SU-DHL-6 (cell line): Measurements from ENCODE around the gene NUDCD2.
A peak's percentile ranks its signal among the peaks of the same experiment; 100 is the strongest.

ENCODE experiments used
- H2AFZ ChIP-seq: fragments of 200-600 bp; sonication (generic); 2 replicates; pipeline ENCODE4 v1.6.1; 2014; ENCODE audit warnings: low read depth, mild to moderate bottlenecking, moderate library complexity, mixed read lengths, antibody characterized with exemption, low read length; ENCODE audit not compliant: severe bottlenecking
- H3F3A ChIP-seq: fragments of 200-600 bp; shearing (Covaris generic); 2 replicates; pipeline ENCODE4 v1.6.0; 2016; ENCODE audit warnings: antibody characterized with exemption, mild to moderate bottlenecking; ENCODE audit not compliant: insufficient read depth
- H3K27ac ChIP-seq: fragments of 200-600 bp; sonication (generic); 2 replicates; pipeline ENCODE4 v1.5.1; 2016; ENCODE audit warnings: low read depth, mild to moderate bottlenecking, low read length, moderate library complexity, mixed read lengths
- H3K27me3 ChIP-seq: fragments of 200-600 bp; sonication (generic), shearing (Covaris generic); 2 replicates; pipeline ENCODE4 v1.6.0; 2014; ENCODE audit warnings: mild to moderate bottlenecking, low read length
- H3K36me3 ChIP-seq: fragments of 200-600 bp; sonication (generic); 2 replicates; pipeline ENCODE4 v1.6.1; 2014; ENCODE audit warnings: mild to moderate bottlenecking, low read length, mixed read lengths
- H3K4me2 ChIP-seq: fragments of 300-600, 200-600 bp; shearing (Covaris generic), sonication (generic); 2 replicates; pipeline ENCODE4 v1.6.0; 2014; ENCODE audit warnings: low read length, low read depth, mild to moderate bottlenecking; ENCODE audit not compliant: poor library complexity, severe bottlenecking
- H3K4me3 ChIP-seq: fragments of 200-600 bp; sonication (generic); 2 replicates; pipeline ENCODE4 v1.5.1; 2014; ENCODE audit warnings: antibody characterized with exemption, low read length, mild to moderate bottlenecking, mixed read lengths; ENCODE audit not compliant: insufficient read depth, poor library complexity, severe bottlenecking
- H3K79me2 ChIP-seq: fragments of 200-600 bp; sonication (generic); 2 replicates; pipeline ENCODE4 v1.6.1; 2014; ENCODE audit warnings: mild to moderate bottlenecking, low read length, moderate library complexity; ENCODE audit not compliant: insufficient read depth
- H3K9ac ChIP-seq: fragments of 200-600 bp; sonication (generic); 2 replicates; pipeline ENCODE4 v1.7.0; 2014; ENCODE audit warnings: mild to moderate bottlenecking, low read length
- H3K9me2 ChIP-seq: fragments of 200-600 bp; sonication (generic); replicated peaks from 2 replicates; pipeline ENCODE4 v1.6.1; 2014; ENCODE audit warnings: low read length; ENCODE audit not compliant: insufficient read depth
- H3K9me3 ChIP-seq: fragments of 200-600 bp; sonication (generic); 2 replicates; pipeline ENCODE4 v1.6.1; 2014; ENCODE audit warnings: low read length, mixed read lengths; ENCODE audit not compliant: insufficient read depth
- H4K20me1 ChIP-seq: fragments of 200-600 bp; sonication (generic); 2 replicates; pipeline ENCODE4 v1.6.1; 2014; ENCODE audit warnings: low read depth, mild to moderate bottlenecking, antibody characterized with exemption, low read length, moderate library complexity, mixed read lengths
- CTCF ChIP-seq: fragments of 200-600 bp; sonication (generic); IDR thresholded peaks from one replicate; pipeline ENCODE4 v1.5.1; 2017; ENCODE audit warnings: antibody characterized with exemption, mild to moderate bottlenecking, low read length, moderate library complexity; ENCODE audit not compliant: insufficient read depth, poor library complexity, severe bottlenecking
- EZH2phosphoT487 ChIP-seq: fragments of 200-600 bp; sonication (generic), shearing (Covaris generic); conservative IDR thresholded peaks from 2 replicates; pipeline ENCODE4 v1.6.1; 2018; ENCODE audit warnings: mild to moderate bottlenecking, antibody characterized with exemption, low read length, moderate library complexity, mixed read lengths

Gene NUDCD2

GRCh38 chr5:163459462-163459818 is 462 bp downstream of the NUDCD2 start:
- Histone ChIP-seq H3F3A (peaks cover 34% of the 10 kb centered on the region), H3K9me2 (no peaks in the 10 kb centered on the region), H4K20me1 (no peaks in the 10 kb centered on the region), H3K4me3 (peak overlapping the region; percentile 96), H3K36me3 (peaks cover 13% of the 10 kb centered on the region; the same call in 1 of the 2 replicates), H2AFZ (peak overlapping the region; percentile 73), H3K9me3 (no peaks in the 10 kb centered on the region), H3K9ac (peak overlapping the region; percentile 94), H3K27ac (peak overlapping the region; percentile 93), H3K79me2 (peaks cover 80% of the 10 kb centered on the region), H3K4me2 (peak overlapping the region; percentile 97), H3K27me3 (no peaks in the 10 kb centered on the region)
- TF ChIP-seq CTCF (no peak), EZH2phosphoT487 (no peak)

- Histone ChIP-seq H3K27me3 (no peaks in the 10 kb centered on the region), H3K36me3 (peaks cover 12% of the 10 kb centered on the region; the same call in 1 of the 2 replicates), H2AFZ (peak overlapping the region; percentile 28), H3K4me3 (peak overlapping the region; percentile 96), H3K9me2 (no peaks in the 10 kb centered on the region), H3K9ac (peak overlapping the region; percentile 94), H4K20me1 (no peaks in the 10 kb centered on the region), H3K79me2 (peaks cover 75% of the 10 kb centered on the region), H3K4me2 (peak overlapping the region; percentile 97), H3F3A (peaks cover 35% of the 10 kb centered on the region), H3K9me3 (no peaks in the 10 kb centered on the region), H3K27ac (peak overlapping the region; percentile 93)
- TF ChIP-seq EZH2phosphoT487, result no peak
- no peak for TF ChIP-seq CTCF
These were observed 1.0 kb downstream of the NUDCD2 start for GRCh38 chr5:163458778-163459385.

- no peaks in the 10 kb centered on the region for H3K9me3 ChIP-seq
- no peak overlapping the region for H3K9ac ChIP-seq
These were observed 3.1 kb downstream of the NUDCD2 start for GRCh38 chr5:163456840-163457239.

More at GRCh38 chr5:163456840-163457239, 3.1 kb downstream of the NUDCD2 start:
- Histone ChIP-seq H3K9me2 (no peaks in the 10 kb centered on the region), H3K27ac (no peak overlapping the region; the same call in 1 of the 2 replicates), H3F3A (peaks cover 35% of the 10 kb centered on the region), H3K4me2 (peak overlapping the region; percentile 97), H3K4me3 (no peak overlapping the region), H3K79me2 (peaks cover 55% of the 10 kb centered on the region), H3K36me3 (peaks cover 27% of the 10 kb centered on the region; the same call in 1 of the 2 replicates), H4K20me1 (no peaks in the 10 kb centered on the region), H2AFZ (no peak overlapping the region), H3K27me3 (no peaks in the 10 kb centered on the region)
- TF ChIP-seq EZH2phosphoT487 (no peak), CTCF (no peak)
